Upper lobe of left lung (tissue), 6 donors: ENCODE data around the gene MYBPC3. TPM values are rescaled to one million over a fixed set of nuclear protein-coding genes. Genes with fewer than 3 reads are reported as not detected.

ENCODE experiments used
- ATAC-seq, 2 donors: fragments of 200-7000 bp; cut with Tn5 transposase; one replicate each; pipeline ENCODE4 v1.9.1; 2022; ENCODE audit warnings: mild to moderate bottlenecking in 2 of 2, moderate library complexity in 2 of 2; ENCODE audit not compliant: low FRiP score in 2 of 2
- DNase-seq, 2 donors: peaks; one replicate each; pipeline ENCODE4 v3.0.0-alpha.2; 2019 to 2020
- H3K27ac ChIP-seq, 4 donors: fragments of 200-600 bp; sonication (generic); one replicate each; pipeline ENCODE4 v1.5.1; 2016 to 2019
- H3K27me3 ChIP-seq, 4 donors: fragments of 200-600 bp; sonication (generic); one replicate each; pipeline ENCODE4 v1.5.1; 2017 to 2019
- H3K36me3 ChIP-seq, 4 donors: fragments of 200-600 bp; sonication (generic); one replicate each; pipeline ENCODE4 v1.5.1; 2016 to 2019
- H3K4me1 ChIP-seq, 4 donors: fragments of 200-600 bp; sonication (generic); one replicate each; pipeline ENCODE4 v1.5.1; 2018 to 2019
- H3K4me3 ChIP-seq, 4 donors: fragments of 200-600 bp; sonication (generic); one replicate each; pipeline ENCODE4 v1.5.1; 2017 to 2019; ENCODE audit warnings: mild to moderate bottlenecking in 2 of 4, moderate library complexity in 1 of 4
- H3K9me3 ChIP-seq, 4 donors: fragments of 200-600 bp; sonication (generic); one replicate each; pipeline ENCODE4 v1.5.1; 2018 to 2019
- EP300 ChIP-seq, 4 donors: sonication (generic); formaldehyde crosslinking; IDR thresholded peaks; one replicate each; pipeline ENCODE4 v1.5.1; 2017; ENCODE audit warnings: antibody characterized with exemption in 4 of 4, control low read depth in 2 of 4
- POLR2A ChIP-seq, 4 donors: fragments of 450-650 bp; IDR thresholded peaks; one replicate each; pipeline ENCODE4 v1.5.1; 2016 to 2017; ENCODE audit warnings: antibody characterized with exemption in 4 of 4, mild to moderate bottlenecking in 2 of 4
- POLR2AphosphoS5 ChIP-seq, 2 donors: sonication (generic); formaldehyde crosslinking; IDR thresholded peaks; one replicate each; pipeline ENCODE4 v1.5.1; 2017; ENCODE audit warnings: antibody characterized with exemption in 2 of 2
- WGBS, 2 donors: methylation state at CpG; one replicate each; pipeline ENCODE4 v1.1.5; 2017 to 2018; 5-methylcytosine and 5-hydroxymethylcytosine counted together
- small RNA-seq, 4 donors: library from RNA; depleted of rRNA; stranded (forward); fragments of <200 nt; gene quantifications; one replicate each; pipeline ENCODE3, GENCODE V24; 2016
- total RNA-seq, 6 donors: library from RNA; depleted of rRNA in 4 of 6; stranded (reverse); fragments of >200 nt in 4 of 6; gene quantifications; one replicate each; pipeline versions ENCODE4 v1.1.0 to v1.2.1, GENCODE V29; 2016 to 2021
- TF ChIP-seq, protein P1 (sequence below), 6 experiments: fragments of 450-650 bp in 4 of 6; fragments of 200-600 bp in 2 of 6; sonication (generic) in 2 of 6; IDR thresholded peaks; one replicate each; pipeline ENCODE4 v1.5.1; 2016 to 2019; ENCODE audit warnings: antibody characterized with exemption in 6 of 6
- donor health status: DM: no; HTN: no; CAD: no; lungs with moderate emphysema.
- donor health status: DM: no; HTN: yes; CAD: no; lungs with severe emphysema.

The MYBPC3 gene
- total RNA-seq, 6 donors from 2014 or later: 0.61 to 1.8 (median 1.0) TPM; not detected in 1

DNA sequence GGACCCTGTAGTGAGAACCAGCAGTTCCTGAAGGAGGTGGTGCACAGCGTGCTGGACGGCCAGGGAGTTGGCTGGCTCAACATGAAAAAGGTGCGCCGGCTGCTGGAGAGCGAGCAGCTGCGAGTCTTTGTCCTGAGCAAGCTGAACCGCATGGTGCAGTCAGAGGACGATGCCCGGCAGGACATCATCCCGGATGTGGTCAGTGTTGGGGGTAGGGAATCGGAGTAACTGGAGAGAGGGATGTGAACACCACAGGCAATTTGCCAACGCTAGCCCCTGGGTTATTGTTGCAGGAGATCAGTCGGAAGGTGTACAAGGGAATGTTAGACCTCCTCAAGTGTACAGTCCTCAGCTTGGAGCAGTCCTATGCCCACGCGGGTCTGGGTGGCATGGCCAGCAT is 62.6 kb downstream of the MYBPC3 start:
- Histone ChIP-seq H3K27me3 (no peaks in the 10 kb centered on the region), H3K27ac (no peak overlapping the region), H3K36me3 (peaks cover 67 to 100% (median 95%) of the 10 kb centered on the region in 4 donors), H3K4me1 (no peaks in the 10 kb centered on the region), H3K9me3 (no peaks in the 10 kb centered on the region), H3K4me3 (no peak overlapping the region)
- ATAC-seq (no peak), DNase-seq (peak in 1 of 2 donors; percentile 30)
- WGBS, 2 donors: 94 to 95% methylated on average over 15 of the region's 15 CpGs
- TF ChIP-seq POLR2A (IDR thresholded peaks at IDR 0.05): no peak
- TF ChIP-seq, protein P1, sequence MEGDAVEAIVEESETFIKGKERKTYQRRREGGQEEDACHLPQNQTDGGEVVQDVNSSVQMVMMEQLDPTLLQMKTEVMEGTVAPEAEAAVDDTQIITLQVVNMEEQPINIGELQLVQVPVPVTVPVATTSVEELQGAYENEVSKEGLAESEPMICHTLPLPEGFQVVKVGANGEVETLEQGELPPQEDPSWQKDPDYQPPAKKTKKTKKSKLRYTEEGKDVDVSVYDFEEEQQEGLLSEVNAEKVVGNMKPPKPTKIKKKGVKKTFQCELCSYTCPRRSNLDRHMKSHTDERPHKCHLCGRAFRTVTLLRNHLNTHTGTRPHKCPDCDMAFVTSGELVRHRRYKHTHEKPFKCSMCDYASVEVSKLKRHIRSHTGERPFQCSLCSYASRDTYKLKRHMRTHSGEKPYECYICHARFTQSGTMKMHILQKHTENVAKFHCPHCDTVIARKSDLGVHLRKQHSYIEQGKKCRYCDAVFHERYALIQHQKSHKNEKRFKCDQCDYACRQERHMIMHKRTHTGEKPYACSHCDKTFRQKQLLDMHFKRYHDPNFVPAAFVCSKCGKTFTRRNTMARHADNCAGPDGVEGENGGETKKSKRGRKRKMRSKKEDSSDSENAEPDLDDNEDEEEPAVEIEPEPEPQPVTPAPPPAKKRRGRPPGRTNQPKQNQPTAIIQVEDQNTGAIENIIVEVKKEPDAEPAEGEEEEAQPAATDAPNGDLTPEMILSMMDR (IDR thresholded peaks at IDR 0.05): no peak
- no peak for TF ChIP-seq EP300 (IDR thresholded peaks at IDR 0.05)
- TF ChIP-seq POLR2AphosphoS5 (IDR thresholded peaks at IDR 0.05): no peak

DNA sequence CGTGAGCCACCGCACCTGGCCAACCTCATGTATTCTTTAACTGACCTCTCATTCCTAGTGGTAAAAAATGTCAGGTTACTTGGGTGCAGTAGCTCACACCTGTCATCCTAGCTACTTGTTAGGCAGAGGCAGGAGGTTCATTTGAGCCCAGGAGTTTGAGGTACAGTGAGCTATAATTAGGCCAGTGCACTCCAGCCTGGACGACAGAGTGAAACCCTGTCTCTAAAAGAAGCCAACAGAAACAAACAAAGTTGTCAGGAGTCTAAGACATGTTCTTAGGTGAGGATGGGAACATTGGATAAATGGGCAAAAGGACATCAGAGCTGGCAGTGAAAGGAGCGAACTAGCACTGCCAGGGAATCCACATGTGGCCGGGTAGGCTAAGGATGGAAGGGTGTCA is 64.4 kb downstream of the MYBPC3 start:
- Histone ChIP-seq H3K9me3 (no peaks in the 10 kb centered on the region), H3K4me1 (no peaks in the 10 kb centered on the region), H3K27me3 (no peaks in the 10 kb centered on the region), H3K36me3 (peaks cover 74 to 100% (median 98%) of the 10 kb centered on the region in 4 donors), H3K4me3 (no peak overlapping the region), H3K27ac (no peak overlapping the region)
- 84 to 92% methylated on average over 5 of the region's 5 CpGs for WGBS, 2 donors
- ATAC-seq: no peak
- TF ChIP-seq, protein P1 (IDR thresholded peaks at IDR 0.05): no peak
- TF ChIP-seq EP300 (IDR thresholded peaks at IDR 0.05) (no peak), POLR2AphosphoS5 (IDR thresholded peaks at IDR 0.05) (no peak), POLR2A (IDR thresholded peaks at IDR 0.05) (no peak)
- DNase-seq: no peak

DNA sequence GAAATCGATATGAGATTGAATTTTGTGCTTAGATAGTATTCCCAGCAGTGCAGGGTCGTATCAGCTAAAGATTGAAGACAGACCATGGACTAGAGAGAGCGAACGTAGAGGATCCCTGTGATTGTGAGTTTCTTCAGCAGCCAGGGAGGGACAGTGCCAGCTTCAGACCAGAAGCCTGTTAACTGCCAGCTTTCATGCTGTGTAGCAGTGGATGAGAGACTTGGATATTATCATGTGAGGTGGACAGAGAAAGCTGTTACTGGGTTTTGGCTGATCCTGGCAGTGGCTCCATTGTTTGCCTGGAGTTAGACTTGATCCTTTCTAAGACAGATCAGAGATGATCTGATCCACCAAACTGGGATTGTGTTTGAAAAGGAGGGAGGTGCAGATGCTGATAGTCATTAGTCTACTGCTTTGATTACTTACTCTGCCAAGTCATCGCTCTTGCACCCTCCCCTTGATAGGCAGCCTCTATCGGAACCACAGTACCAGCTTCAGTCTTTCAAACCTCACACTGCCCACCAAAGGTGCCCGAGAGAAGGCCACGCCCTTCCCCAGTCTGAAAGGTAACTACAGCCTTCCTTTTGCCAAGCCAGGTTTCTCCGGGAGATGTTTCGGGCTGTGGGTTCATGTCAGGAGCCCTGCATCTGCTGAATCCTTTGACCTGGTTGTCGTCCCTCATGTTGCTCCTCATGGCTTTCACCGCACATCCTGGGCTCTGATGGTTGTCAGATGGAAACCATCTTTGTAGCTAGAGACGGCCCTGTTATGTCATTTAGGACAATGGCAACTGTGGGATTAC is 66.3 kb downstream of the MYBPC3 start:
- Histone ChIP-seq H3K36me3 (peaks cover 77 to 100% (median 98%) of the 10 kb centered on the region in 4 donors), H3K4me3 (no peak overlapping the region), H3K9me3 (no peaks in the 10 kb centered on the region), H3K27me3 (no peaks in the 10 kb centered on the region), H3K4me1 (no peaks in the 10 kb centered on the region), H3K27ac (no peak overlapping the region)
- TF ChIP-seq POLR2A (IDR thresholded peaks at IDR 0.05) (no peak), POLR2AphosphoS5 (IDR thresholded peaks at IDR 0.05) (no peak), EP300 (IDR thresholded peaks at IDR 0.05) (no peak)
- TF ChIP-seq, protein P1 (IDR thresholded peaks at IDR 0.05): no peak
- DNase-seq (no peak), ATAC-seq (no peak)
- 95 to 97% methylated on average over 13 of the region's 13 CpGs for WGBS, 2 donors

- 90 to 99% methylated on average over 4 of the region's 4 CpGs for WGBS, 2 donors
- ATAC-seq (peak in 1 of 2 donors; percentile 20), DNase-seq (no peak)
- no peaks in the 10 kb centered on the region for H3K4me1 ChIP-seq
- peaks cover 81 to 100% (median 98%) of the 10 kb centered on the region in 4 donors for H3K36me3 ChIP-seq
- no peak overlapping the region for H3K27ac ChIP-seq
- H3K4me3 ChIP-seq: no peak overlapping the region
- TF ChIP-seq EP300 (IDR thresholded peaks at IDR 0.05): no peak
- no peak for TF ChIP-seq POLR2A (IDR thresholded peaks at IDR 0.05)
- no peak for TF ChIP-seq POLR2AphosphoS5 (IDR thresholded peaks at IDR 0.05)
- no peaks in the 10 kb centered on the region for H3K27me3 ChIP-seq
- H3K9me3 ChIP-seq: no peaks in the 10 kb centered on the region
Observed at GRCh38 chr11:47284151-47284550, 68.4 kb downstream of the MYBPC3 start.

- Histone ChIP-seq H3K27me3 (no peaks in the 10 kb centered on the region), H3K4me3 (no peak overlapping the region), H3K9me3 (no peaks in the 10 kb centered on the region), H3K36me3 (peaks cover 83 to 100% (median 97%) of the 10 kb centered on the region in 4 donors), H3K27ac (no peak overlapping the region), H3K4me1 (no peaks in the 10 kb centered on the region)
- TF ChIP-seq POLR2AphosphoS5 (IDR thresholded peaks at IDR 0.05) (no peak), POLR2A (IDR thresholded peaks at IDR 0.05) (no peak), EP300 (IDR thresholded peaks at IDR 0.05) (no peak)
- TF ChIP-seq, protein P1 (IDR thresholded peaks at IDR 0.05): no peak
- WGBS, 2 donors: 93 to 94% methylated on average over 7 of the region's 7 CpGs
- ATAC-seq (no peak), DNase-seq (no peak)
Observed at GRCh38 chr11:47282462-47282861, 70.0 kb downstream of the MYBPC3 start.

Small RNAs within 50 kb of the gene (small RNA-seq; reads per million reads assigned to genes)
- 0 reads per million in 4 donors for gene MIR4487

Other genes starting within 250 kb of the MYBPC3 start
- gene ARFGAP2, start 175.8 kb downstream of the MYBPC3 start, total RNA-seq: 100 to 1,000 TPM in 4 of 6 donors, 10 to 100 TPM in 2; 93.6 to 257 (median 110) TPM
- 10 to 100 TPM; 26.8 to 97.4 (median 52.8) TPM for gene PACSIN3, start 166.3 kb downstream of the MYBPC3 start, total RNA-seq
- gene DDB2, start 137.7 kb downstream of the MYBPC3 start, total RNA-seq: 100 to 1,000 TPM in 1 of 6 donors, 10 to 100 TPM in 5; 18.2 to 107 (median 47.1) TPM
- gene ACP2, start 103.9 kb downstream of the MYBPC3 start, total RNA-seq: 10 to 100 TPM; 37.0 to 78.6 (median 46.5) TPM
- gene NR1H3, start 94.7 kb downstream of the MYBPC3 start, total RNA-seq: 100 to 1,000 TPM in 2 of 6 donors, 10 to 100 TPM in 4; 37.3 to 367 (median 49.2) TPM
- gene MADD, start 82.6 kb downstream of the MYBPC3 start, total RNA-seq: 100 to 1,000 TPM in 1 of 6 donors, 10 to 100 TPM in 5; 39.6 to 129 (median 47.9) TPM
- 100 to 1,000 TPM in 5 of 6 donors, 10 to 100 TPM in 1; 52.8 to 275 (median 179) TPM for gene SPI1, start 25.8 kb upstream of the MYBPC3 start, total RNA-seq
- gene SLC39A13, start 55.9 kb upstream of the MYBPC3 start, total RNA-seq: 10 to 100 TPM; 47.9 to 98.8 (median 62.8) TPM
- 100 to 1,000 TPM in 3 of 6 donors, 10 to 100 TPM in 3; 70.1 to 116 (median 99.8) TPM for gene PSMC3, start 73.7 kb upstream of the MYBPC3 start, total RNA-seq
- 1 to 10 TPM in 2 of 6 donors, under 1 TPM in 1, not detected in 3; 0.30 to 1.1 (median 1.0) TPM for gene RAPSN, start 96.4 kb upstream of the MYBPC3 start, total RNA-seq
- 100 to 1,000 TPM in 3 of 6 donors, 10 to 100 TPM in 3; 82.7 to 194 (median 113) TPM for gene CELF1, start 200.4 kb upstream of the MYBPC3 start, total RNA-seq
- gene PTPMT1, start 212.9 kb upstream of the MYBPC3 start, total RNA-seq: 100 to 1,000 TPM in 2 of 6 donors, 10 to 100 TPM in 4; 69.1 to 188 (median 89.9) TPM
- gene KBTBD4, start 226.3 kb upstream of the MYBPC3 start, total RNA-seq: 10 to 100 TPM in 5 of 6 donors, 1 to 10 TPM in 1; 3.1 to 22.2 (median 17.4) TPM
- 10 to 100 TPM; 42.5 to 92.6 (median 72.2) TPM for gene NDUFS3, start 226.4 kb upstream of the MYBPC3 start, total RNA-seq
- gene FAM180B, start 234.0 kb upstream of the MYBPC3 start, total RNA-seq: under 1 TPM in 2 of 6 donors, not detected in 4; 0.14 to 0.30 TPM
- 1 to 10 TPM in 1 of 6 donors, under 1 TPM in 3, not detected in 2; 0.46 to 2.1 (median 0.78) TPM for gene C1QTNF4, start 241.7 kb upstream of the MYBPC3 start, total RNA-seq